ENCODE data around the gene LTF. TPM values are rescaled to one million over a fixed set of nuclear protein-coding genes. Genes with fewer than 3 reads are reported as not detected.
A peak's percentile ranks its signal among the peaks of the same experiment; 100 is the strongest.
"Not testable (repeated sequence)": the region's sequence is repeated elsewhere in the genome, so short reads cannot be mapped to it uniquely, and the experiment has no call there.

Gene LTF
- total RNA-seq, 1 experiment from 2014 or later = not detected

GRCh38 chr3:46427916-46428833 lies 36.5 kb downstream of the LTF start:
- intact Hi-C loops (cut with micrococcal nuclease; ENCODE audit: unreplicated experiment) = no loop called here
- CTCF ChIA-PET = no interaction called here

DNA sequence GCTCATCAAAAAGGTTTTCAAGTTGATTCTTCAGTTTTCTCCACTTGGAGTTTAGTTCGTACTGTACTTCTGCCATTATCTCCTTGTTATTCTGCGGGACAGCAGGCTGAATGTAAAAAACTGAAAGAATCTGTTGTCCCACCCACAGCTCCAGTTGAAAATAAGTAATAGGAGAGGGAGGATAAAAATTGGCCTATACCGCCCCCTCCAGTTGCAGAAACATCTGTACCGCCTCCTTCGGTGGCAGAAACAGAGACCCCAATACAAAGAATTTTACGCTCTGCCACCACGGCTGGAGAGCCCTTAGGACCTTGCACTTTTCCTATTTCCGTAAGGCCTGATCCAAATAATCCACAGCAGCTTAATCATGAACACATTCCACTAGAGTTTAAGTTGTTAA lies 37.3 kb downstream of the LTF start:
- CTCF ChIA-PET = not testable (repeated sequence)

More at GRCh38 chr3:46427916-46428833, 36.5 kb downstream of the LTF start:
- H3K4me3 Mint-ChIP-seq (ENCODE audit: low read depth, unreplicated experiment) = no peak overlapping the region
- H3K27me3 Mint-ChIP-seq (ENCODE audit: unreplicated experiment) = no peaks in the 10 kb centered on the region
- TF ChIP-seq CTCF (IDR thresholded peaks at IDR 0.05; ENCODE audit: unreplicated experiment) = no peak
- no peak for DNase-seq
- peaks cover 28% of the 10 kb centered on the region for H3K4me1 Mint-ChIP-seq (ENCODE audit: low read depth, unreplicated experiment)
- H3K36me3 Mint-ChIP-seq (ENCODE audit: insufficient read depth, unreplicated experiment) = peaks cover 6% of the 10 kb centered on the region
- no peaks in the 10 kb centered on the region for H3K9me3 Mint-ChIP-seq (ENCODE audit: low read depth, unreplicated experiment)
- no TSS peak for BruUV-seq (replicated peaks)
- H3K27ac Mint-ChIP-seq (ENCODE audit: unreplicated experiment) = no peak overlapping the region

GRCh38 chr3:46426476-46426875 lies 38.2 kb downstream of the LTF start:
- CTCF ChIA-PET; DNase-seq; H3K36me3 Mint-ChIP-seq (ENCODE audit: insufficient read depth, unreplicated experiment); H3K27me3 Mint-ChIP-seq (ENCODE audit: unreplicated experiment); BruUV-seq (replicated peaks); H3K4me3 Mint-ChIP-seq (ENCODE audit: low read depth, unreplicated experiment); H3K9me3 Mint-ChIP-seq (ENCODE audit: low read depth, unreplicated experiment); H3K27ac Mint-ChIP-seq (ENCODE audit: unreplicated experiment): not testable (repeated sequence)
- H3K4me1 Mint-ChIP-seq (ENCODE audit: low read depth, unreplicated experiment) = peaks cover 33% of the 10 kb centered on the region
- intact Hi-C loops (cut with micrococcal nuclease; ENCODE audit: unreplicated experiment) = loop anchor here (1.0 kb wide), 1 partner anchor 24 kb away; no protein-coding TSS in a partner anchor

More for the DNA sequence above, 37.3 kb downstream of the LTF start:
- H3K27me3 Mint-ChIP-seq (ENCODE audit: unreplicated experiment); intact Hi-C loops (cut with micrococcal nuclease; ENCODE audit: unreplicated experiment); DNase-seq; H3K27ac Mint-ChIP-seq (ENCODE audit: unreplicated experiment); BruUV-seq (replicated peaks); H3K4me3 Mint-ChIP-seq (ENCODE audit: low read depth, unreplicated experiment); H3K36me3 Mint-ChIP-seq (ENCODE audit: insufficient read depth, unreplicated experiment); H3K9me3 Mint-ChIP-seq (ENCODE audit: low read depth, unreplicated experiment): not testable (repeated sequence)
- H3K4me1 Mint-ChIP-seq (ENCODE audit: low read depth, unreplicated experiment) = peaks cover 33% of the 10 kb centered on the region

DNA sequence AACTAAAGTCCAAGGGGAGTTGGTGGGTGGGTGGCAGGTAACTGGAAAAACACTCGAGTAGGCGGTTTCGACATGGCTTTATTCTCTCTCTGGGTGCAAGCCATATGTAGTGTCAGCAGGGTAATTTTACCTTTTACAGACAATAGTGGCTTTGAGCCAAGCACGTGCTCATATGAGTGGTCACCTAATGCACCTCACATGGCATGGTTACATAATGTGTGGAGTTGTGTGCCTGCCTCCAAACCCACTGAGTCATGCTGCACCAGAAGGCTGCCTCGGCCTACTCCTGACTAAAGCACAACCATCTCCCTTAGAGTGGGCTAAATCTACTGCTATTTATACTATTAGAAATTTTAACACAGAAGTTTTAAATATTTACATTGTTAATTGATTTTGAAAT lies 41.1 kb downstream of the LTF start:
- H3K27me3 Mint-ChIP-seq (ENCODE audit: unreplicated experiment) = no peaks in the 10 kb centered on the region
- H3K36me3 Mint-ChIP-seq (ENCODE audit: insufficient read depth, unreplicated experiment) = peaks cover 6% of the 10 kb centered on the region
- DNase-seq = peak; percentile 42
- H3K4me1 Mint-ChIP-seq (ENCODE audit: low read depth, unreplicated experiment) = peaks cover 26% of the 10 kb centered on the region
- H3K4me3 Mint-ChIP-seq (ENCODE audit: low read depth, unreplicated experiment) = no peak overlapping the region
- no TSS peak for BruUV-seq (replicated peaks)
- no peaks in the 10 kb centered on the region for H3K9me3 Mint-ChIP-seq (ENCODE audit: low read depth, unreplicated experiment)
- peak overlapping the region; percentile 63 for H3K27ac Mint-ChIP-seq (ENCODE audit: unreplicated experiment)
- no peak for TF ChIP-seq CTCF (IDR thresholded peaks at IDR 0.05; ENCODE audit: unreplicated experiment)
- intact Hi-C loops (cut with micrococcal nuclease; ENCODE audit: unreplicated experiment) = no loop called here
- CTCF ChIA-PET = no interaction called here

DNA sequence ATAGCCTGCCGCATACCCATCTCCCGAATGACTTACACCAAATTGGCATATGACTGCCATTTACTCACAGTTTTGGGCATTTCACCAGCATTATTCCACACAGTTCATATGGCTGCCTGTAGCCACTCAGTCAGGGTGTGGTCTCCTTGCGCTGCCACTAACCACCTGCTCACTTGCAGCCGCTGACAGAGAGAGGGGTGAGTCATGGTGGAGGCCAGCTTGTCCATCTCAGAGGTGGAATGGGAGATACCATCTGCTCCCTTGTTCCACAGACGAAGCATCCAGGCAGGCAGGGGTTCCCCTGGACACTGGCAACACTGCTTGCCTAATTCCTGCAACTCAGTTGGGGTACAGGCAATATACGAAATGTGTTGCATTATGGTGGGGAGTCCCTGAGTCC lies 42.1 kb downstream of the LTF start:
- CTCF ChIA-PET = no interaction called here
- no peak overlapping the region for H3K4me3 Mint-ChIP-seq (ENCODE audit: low read depth, unreplicated experiment)
- peaks cover 6% of the 10 kb centered on the region for H3K36me3 Mint-ChIP-seq (ENCODE audit: insufficient read depth, unreplicated experiment)

More for the DNA sequence above, 42.1 kb downstream of the LTF start:
- Mint-ChIP-seq H3K27me3 (ENCODE audit: unreplicated experiment) (no peaks in the 10 kb centered on the region), H3K27ac (ENCODE audit: unreplicated experiment) (peak overlapping the region; percentile 63), H3K4me1 (ENCODE audit: low read depth, unreplicated experiment) (peaks cover 26% of the 10 kb centered on the region), H3K9me3 (ENCODE audit: low read depth, unreplicated experiment) (no peaks in the 10 kb centered on the region)
- BruUV-seq (replicated peaks) = no TSS peak
- TF ChIP-seq CTCF (IDR thresholded peaks at IDR 0.05; ENCODE audit: unreplicated experiment) = no peak
- peak; percentile 39 for DNase-seq
- intact Hi-C loops (cut with micrococcal nuclease; ENCODE audit: unreplicated experiment) = no loop called here

All from Calu3 (cell line).